DND-41 (cell line): Measurements from ENCODE around the gene FLAD1.
A peak's percentile ranks its signal among the peaks of the same experiment; 100 is the strongest.

ENCODE experiments used
- ATAC-seq: fragments of 200-7000 bp; cut with Tn5 transposase; 3 replicates; pipeline ENCODE4 v1.9.1; 2021; ENCODE audit warnings: low read depth; ENCODE audit not compliant: insufficient read depth
- DNase-seq: peaks from one replicate; pipeline ENCODE4 v3.0.0-alpha.2; 2020
- H2AFZ ChIP-seq: 2 replicates; pipeline ENCODE4 v1.6.0; 2012; ENCODE audit warnings: low read depth, low read length
- H3K27ac ChIP-seq: 2 replicates; pipeline ENCODE4 v1.5.1; 2012; ENCODE audit warnings: low read length, inconsistent platforms
- H3K27me3 ChIP-seq: fragments of 200-600 bp; sonication (generic); 2 replicates; pipeline ENCODE4 v1.6.0; 2012; ENCODE audit warnings: low read length, mild to moderate bottlenecking, inconsistent platforms; ENCODE audit not compliant: insufficient read depth, poor library complexity
- H3K36me3 ChIP-seq: 2 replicates; pipeline ENCODE4 v1.5.1; 2012; ENCODE audit warnings: low read length, inconsistent platforms; ENCODE audit not compliant: insufficient read depth
- H3K4me1 ChIP-seq: 2 replicates; pipeline ENCODE4 v1.5.1; 2012; ENCODE audit warnings: mild to moderate bottlenecking, low read length; ENCODE audit not compliant: insufficient read depth
- H3K4me2 ChIP-seq: 2 replicates; pipeline ENCODE4 v1.6.0; 2012; ENCODE audit warnings: mild to moderate bottlenecking, moderate library complexity, low read length, inconsistent platforms; ENCODE audit not compliant: insufficient read depth
- H3K4me3 ChIP-seq, 2 experiments: fragments of 200-600 bp in 1 of 2; shearing (Covaris generic) in 1 of 2; 2 replicates each; pipeline ENCODE4 v1.5.1; 2012 to 2016; ENCODE audit warnings: inconsistent platforms in 2 of 2, low read length in 2 of 2, mild to moderate bottlenecking in 2 of 2, low read depth in 1 of 2, moderate library complexity in 1 of 2
- H3K79me2 ChIP-seq: 2 replicates; pipeline ENCODE4 v1.6.0; 2012; ENCODE audit warnings: low read length, inconsistent platforms; ENCODE audit not compliant: insufficient read depth
- H3K9ac ChIP-seq: 2 replicates; pipeline ENCODE4 v1.6.0; 2012; ENCODE audit warnings: low read depth, mild to moderate bottlenecking, inconsistent platforms, low read length, moderate library complexity
- H3K9me3 ChIP-seq: 2 replicates; pipeline ENCODE4 v1.5.1; 2012; ENCODE audit warnings: low read length, moderate library complexity, mild to moderate bottlenecking, inconsistent platforms; ENCODE audit not compliant: insufficient read depth, severe bottlenecking
- H4K20me1 ChIP-seq: 2 replicates; pipeline ENCODE4 v1.6.0; 2012; ENCODE audit warnings: low read length; ENCODE audit not compliant: insufficient read depth
- EZH2 ChIP-seq: IDR thresholded peaks from 3 replicates; pipeline ENCODE4 v1.6.1; 2012; ENCODE audit warnings: borderline replicate concordance, low read depth, mild to moderate bottlenecking, moderate library complexity, low read length, inconsistent platforms; ENCODE audit not compliant: severe bottlenecking
- TF ChIP-seq, protein P1 (sequence below): IDR thresholded peaks from 2 replicates; pipeline ENCODE4 v1.5.1; 2012; ENCODE audit warnings: borderline replicate concordance, low read length, moderate library complexity, mild to moderate bottlenecking; ENCODE audit not compliant: poor library complexity, severe bottlenecking; ENCODE audit errors: extremely low read depth

The FLAD1 gene

DNA sequence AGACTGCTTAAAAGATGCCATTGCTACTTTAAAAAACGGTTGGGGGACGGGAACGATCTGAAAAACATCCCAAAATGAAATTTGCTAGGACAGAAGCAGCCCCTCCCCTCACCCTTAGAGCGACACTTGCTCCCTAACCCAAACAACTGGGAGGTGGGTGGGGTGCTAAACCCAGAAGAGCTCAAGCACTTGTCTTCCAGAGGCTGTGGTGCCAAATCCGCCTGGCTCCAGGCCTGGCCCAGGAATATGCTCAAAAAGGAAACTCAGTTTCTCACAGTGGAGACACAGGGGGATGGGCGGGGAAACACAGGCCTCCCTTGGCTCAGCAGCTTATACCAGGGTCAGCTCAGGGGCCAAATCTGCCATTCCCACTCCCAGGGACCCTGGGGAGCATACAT is 26.6 kb upstream of the FLAD1 start:
- Histone ChIP-seq H2AFZ (peak overlapping the region; percentile 82), H3K79me2 (peaks cover 46% of the 10 kb centered on the region), H3K4me2 (peak overlapping the region; percentile 88), H3K36me3 (peaks cover 15% of the 10 kb centered on the region), H3K27ac (peak overlapping the region; percentile 88), H3K4me3 (peak overlapping the region; percentile 52 to 82; a peak in 3 of 4 replicates), H3K4me1 (peaks cover 70% of the 10 kb centered on the region), H3K9ac (peak overlapping the region; percentile 64), H3K9me3 (no peaks in the 10 kb centered on the region), H3K27me3 (no peaks in the 10 kb centered on the region), H4K20me1 (peaks cover 25% of the 10 kb centered on the region)
- ATAC-seq (no peak), DNase-seq (no peak)
- TF ChIP-seq, protein P1, sequence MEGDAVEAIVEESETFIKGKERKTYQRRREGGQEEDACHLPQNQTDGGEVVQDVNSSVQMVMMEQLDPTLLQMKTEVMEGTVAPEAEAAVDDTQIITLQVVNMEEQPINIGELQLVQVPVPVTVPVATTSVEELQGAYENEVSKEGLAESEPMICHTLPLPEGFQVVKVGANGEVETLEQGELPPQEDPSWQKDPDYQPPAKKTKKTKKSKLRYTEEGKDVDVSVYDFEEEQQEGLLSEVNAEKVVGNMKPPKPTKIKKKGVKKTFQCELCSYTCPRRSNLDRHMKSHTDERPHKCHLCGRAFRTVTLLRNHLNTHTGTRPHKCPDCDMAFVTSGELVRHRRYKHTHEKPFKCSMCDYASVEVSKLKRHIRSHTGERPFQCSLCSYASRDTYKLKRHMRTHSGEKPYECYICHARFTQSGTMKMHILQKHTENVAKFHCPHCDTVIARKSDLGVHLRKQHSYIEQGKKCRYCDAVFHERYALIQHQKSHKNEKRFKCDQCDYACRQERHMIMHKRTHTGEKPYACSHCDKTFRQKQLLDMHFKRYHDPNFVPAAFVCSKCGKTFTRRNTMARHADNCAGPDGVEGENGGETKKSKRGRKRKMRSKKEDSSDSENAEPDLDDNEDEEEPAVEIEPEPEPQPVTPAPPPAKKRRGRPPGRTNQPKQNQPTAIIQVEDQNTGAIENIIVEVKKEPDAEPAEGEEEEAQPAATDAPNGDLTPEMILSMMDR = no peak
- no peak for TF ChIP-seq EZH2

DNA sequence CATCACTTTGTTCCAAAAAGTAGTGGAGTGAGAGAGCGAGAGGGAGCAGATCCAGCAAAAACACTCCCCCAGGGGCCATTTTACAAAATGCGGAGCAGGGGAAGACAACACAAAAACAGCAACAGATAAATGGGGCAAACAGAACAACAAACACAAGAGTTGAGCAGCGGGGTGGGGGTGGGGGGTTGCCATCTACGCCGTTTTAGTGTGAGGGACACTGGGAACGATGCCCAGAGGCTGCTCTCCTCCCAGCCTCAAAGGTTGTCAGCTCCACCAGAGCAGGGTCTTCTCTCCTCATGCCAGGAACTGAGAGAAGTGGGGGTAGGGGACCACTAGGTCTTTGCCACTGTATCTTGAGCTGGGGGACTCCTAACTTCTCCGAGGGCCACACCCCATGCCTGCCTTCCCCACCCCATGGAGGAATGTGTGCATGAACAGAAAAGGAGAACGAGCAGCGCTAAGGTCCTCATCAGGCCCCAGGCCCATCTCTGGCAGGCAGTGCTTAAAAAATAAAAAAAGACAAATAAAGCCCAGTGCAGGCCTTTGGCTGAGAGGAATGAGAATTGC is 26.0 kb upstream of the FLAD1 start:
- no peak overlapping the region for H2AFZ ChIP-seq
- H3K36me3 ChIP-seq = peaks cover 15% of the 10 kb centered on the region
- peaks cover 50% of the 10 kb centered on the region for H3K79me2 ChIP-seq
- no peak for DNase-seq
- no peaks in the 10 kb centered on the region for H3K27me3 ChIP-seq
- no peak overlapping the region; the same call in 1 of the 2 replicates for H3K27ac ChIP-seq
- H3K4me3 ChIP-seq = no peak overlapping the region
- ATAC-seq = no peak
- H3K9ac ChIP-seq = no peak overlapping the region
- no peak for TF ChIP-seq EZH2
- TF ChIP-seq, protein P1 = no peak
- H4K20me1 ChIP-seq = peaks cover 25% of the 10 kb centered on the region
- no peaks in the 10 kb centered on the region for H3K9me3 ChIP-seq
- no peak overlapping the region for H3K4me2 ChIP-seq
- H3K4me1 ChIP-seq = peaks cover 71% of the 10 kb centered on the region

- Histone ChIP-seq H3K9ac (no peak overlapping the region), H3K27ac (no peak overlapping the region), H3K4me1 (peaks cover 75% of the 10 kb centered on the region), H3K4me2 (no peak overlapping the region), H3K36me3 (peaks cover 19% of the 10 kb centered on the region), H3K9me3 (no peaks in the 10 kb centered on the region), H3K79me2 (peaks cover 54% of the 10 kb centered on the region), H2AFZ (no peak overlapping the region), H3K4me3 (no peak overlapping the region), H3K27me3 (no peaks in the 10 kb centered on the region), H4K20me1 (peaks cover 25% of the 10 kb centered on the region)
- no peak for ATAC-seq
- TF ChIP-seq EZH2 = no peak
- TF ChIP-seq, protein P1 = no peak
- DNase-seq = no peak
Observed at GRCh38 chr1:154958036-154958435, 25.1 kb upstream of the FLAD1 start.
